Activated CD4-positive, alpha-beta T cell treated with anti-CD3 and anti-CD28 coated beads, Interleukin-2, amount 50 U/mL, for 48 hours (primary cell): ENCODE measurements around the gene EPC2.
"Not testable (repeated sequence)": the region's sequence is repeated elsewhere in the genome, so short reads cannot be mapped to it uniquely, and the experiment has no call there.

Experiments
- DNase-seq, 2 experiments: peaks; one replicate each; pipeline ENCODE4 v3.0.0-alpha.2; 2020

The EPC2 gene

GRCh38 chr2:148730085-148730484 is 85.5 kb downstream of the EPC2 start:
- DNase-seq = no peak

GRCh38 chr2:148737742-148738141 is 93.2 kb downstream of the EPC2 start:
- no peak for DNase-seq

- DNase-seq = no peak
Measured at GRCh38 chr2:148739454-148740105, 95.0 kb downstream of the EPC2 start.

GRCh38 chr2:148742373-148742772 is 97.8 kb downstream of the EPC2 start:
- no peak for DNase-seq

GRCh38 chr2:148745151-148745851 is 100.8 kb downstream of the EPC2 start:
- no peak for DNase-seq

GRCh38 chr2:148746973-148747372 is 102.4 kb downstream of the EPC2 start:
- DNase-seq = no peak

- DNase-seq = no peak
Measured at GRCh38 chr2:148751907-148752306, 107.4 kb downstream of the EPC2 start.

- no peak for DNase-seq
Measured at GRCh38 chr2:148752977-148753376, 108.4 kb downstream of the EPC2 start.

GRCh38 chr2:148754864-148755263 is 110.3 kb downstream of the EPC2 start:
- no peak for DNase-seq

GRCh38 chr2:148756292-148756975 is 111.9 kb downstream of the EPC2 start:
- DNase-seq = no peak

- no peak for DNase-seq
Measured at GRCh38 chr2:148764815-148765214, 120.3 kb downstream of the EPC2 start.

GRCh38 chr2:148770047-148770446 is 125.5 kb downstream of the EPC2 start:
- DNase-seq = no peak

GRCh38 chr2:148781544-148781943 is 137.0 kb downstream of the EPC2 start:
- no peak for DNase-seq

GRCh38 chr2:148789059-148789458 is 144.5 kb downstream of the EPC2 start:
- DNase-seq = no peak

GRCh38 chr2:148790172-148790571 is 145.6 kb downstream of the EPC2 start:
- not testable (repeated sequence) for DNase-seq

- no peak for DNase-seq
Measured at GRCh38 chr2:148794558-148794957, 150.0 kb downstream of the EPC2 start.

- DNase-seq = no peak
Measured at GRCh38 chr2:148796735-148797512, 152.4 kb downstream of the EPC2 start.

GRCh38 chr2:148802448-148803220 is 158.1 kb downstream of the EPC2 start:
- no peak for DNase-seq

GRCh38 chr2:148810081-148810480 is 165.5 kb downstream of the EPC2 start:
- no peak for DNase-seq

GRCh38 chr2:148812306-148812705 is 167.8 kb downstream of the EPC2 start:
- DNase-seq = no peak

- DNase-seq = peak; percentile 75 to 84
Measured at GRCh38 chr2:148813603-148814065, 169.1 kb downstream of the EPC2 start.

GRCh38 chr2:148814143-148814859 is 169.8 kb downstream of the EPC2 start:
- no peak for DNase-seq
